Measurements from ENCODE around the gene UBAP2.

GRCh38 chr9:34001951-34002350 lies 46.7 kb downstream of the UBAP2 start:
- TF ChIP-seq POLR2A (IDR thresholded peaks at IDR 0.05) (no peak), CTCF (IDR thresholded peaks at IDR 0.05) (no peak)

Data from prostate gland (tissue), 2 donors.